IMR-90 (cell line): ENCODE measurements around the gene SLC37A1. TPM values are rescaled to one million over a fixed set of nuclear protein-coding genes. Genes with fewer than 3 reads are reported as not detected.

Experiments
- ATAC-seq: fragments of 200-7000 bp; cut with Tn5 transposase; 2 replicates; pipeline ENCODE4 v1.9.1; 2020; ENCODE audit warnings: low read depth, mild to moderate bottlenecking, moderate library complexity
- BruUV-seq: library from RNA; stranded (reverse); fragments of 400-500 nt; replicated peaks from 2 replicates; lab custom pipeline; 2021; lab: Mats Ljungman, UMichigan
- CTCF ChIA-PET: fragments of 300-600 bp; formaldehyde crosslinking; extraction: SDS; loops from one replicate; lab custom pipeline; 2021; ENCODE audit warnings: antibody characterized with exemption; lab: Yijun Ruan, JAX
- POLR2A ChIA-PET: fragments of 300-600 bp; sonication (Branson Sonifier 250); formaldehyde crosslinking; loops from one replicate; lab custom pipeline; 2022; ENCODE audit warnings: antibody characterized with exemption; ENCODE audit not compliant: unreplicated experiment; lab: Charles Lee
- DNase-seq: peaks from one replicate; pipeline ENCODE4 v3.0.0; 2013
- H2AFZ ChIP-seq: replicated peaks from 2 replicates; pipeline ENCODE3; 2013; ENCODE audit warnings: low read length, mild to moderate bottlenecking; ENCODE audit not compliant: poor library complexity
- H2AK5ac ChIP-seq: 2 replicates; pipeline ENCODE4 v1.6.1; 2013; ENCODE audit warnings: low read depth, low read length, inconsistent platforms
- H2AK9ac ChIP-seq: replicated peaks from 2 replicates; pipeline ENCODE3; 2013; ENCODE audit warnings: mild to moderate bottlenecking, low read depth, low read length, moderate library complexity; ENCODE audit not compliant: poor library complexity
- H2BK120ac ChIP-seq: 2 replicates; pipeline ENCODE4 v1.6.1; 2013; ENCODE audit warnings: low read depth, low read length, inconsistent platforms
- H2BK15ac ChIP-seq: 3 replicates; pipeline ENCODE4 v1.6.1; 2013; ENCODE audit warnings: low read depth, low read length, inconsistent platforms
- H2BK20ac ChIP-seq: 2 replicates; pipeline ENCODE4 v1.6.1; 2013; ENCODE audit warnings: low read depth, mild to moderate bottlenecking, inconsistent platforms, low read length, moderate library complexity
- H2BK5ac ChIP-seq: 2 replicates; pipeline ENCODE4 v1.6.1; 2013; ENCODE audit warnings: mild to moderate bottlenecking, low read depth, low read length, inconsistent platforms; ENCODE audit not compliant: poor library complexity, severe bottlenecking
- H3K14ac ChIP-seq: replicated peaks from 2 replicates; pipeline ENCODE4 v1.6.1; 2013; ENCODE audit warnings: low read depth, low read length, inconsistent platforms
- H3K18ac ChIP-seq: 2 replicates; pipeline ENCODE4 v1.6.1; 2013; ENCODE audit warnings: low read depth, low read length, control low read depth
- H3K23ac ChIP-seq: 2 replicates; pipeline ENCODE4 v1.6.1; 2013; ENCODE audit warnings: low read depth, low read length, inconsistent platforms
- H3K27ac ChIP-seq: 2 replicates; pipeline ENCODE4 v1.5.1; 2013; ENCODE audit warnings: mild to moderate bottlenecking, control low read depth, low read length; ENCODE audit not compliant: insufficient read depth
- H3K27me3 ChIP-seq: 2 replicates; pipeline ENCODE4 v1.6.1; 2013; ENCODE audit warnings: low read length; ENCODE audit not compliant: control insufficient read depth, insufficient read depth
- H3K36me3 ChIP-seq: 2 replicates; pipeline ENCODE4 v1.6.1; 2013; ENCODE audit warnings: low read length, mixed read lengths; ENCODE audit not compliant: control insufficient read depth, insufficient read depth
- H3K4ac ChIP-seq: 2 replicates; pipeline ENCODE4 v1.6.1; 2013; ENCODE audit warnings: low read depth, low read length, inconsistent platforms
- H3K4me1 ChIP-seq: 2 replicates; pipeline ENCODE4 v1.6.1; 2013; ENCODE audit warnings: low read length, mixed read lengths; ENCODE audit not compliant: control insufficient read depth, insufficient read depth
- H3K4me2 ChIP-seq: 2 replicates; pipeline ENCODE4 v1.6.1; 2013; ENCODE audit warnings: low read depth, mild to moderate bottlenecking, control low read depth, low read length, moderate library complexity
- H3K4me3 ChIP-seq: 2 replicates; pipeline ENCODE4 v1.5.1; 2013; ENCODE audit warnings: low read depth, mild to moderate bottlenecking, control low read depth, low read length, moderate library complexity; ENCODE audit not compliant: insufficient read depth
- H3K56ac ChIP-seq: 2 replicates; pipeline ENCODE4 v1.6.1; 2013; ENCODE audit warnings: low read length, inconsistent platforms; ENCODE audit not compliant: insufficient read depth; ENCODE audit errors: extremely low read depth
- H3K79me1 ChIP-seq, 2 experiments: 2 replicates each; pipeline ENCODE4 v1.6.1; 2013; ENCODE audit warnings: low read length in 2 of 2, inconsistent platforms in 1 of 2, low read depth in 1 of 2
- H3K9ac ChIP-seq: 2 replicates; pipeline ENCODE4 v1.6.1; 2013; ENCODE audit warnings: low read depth, low read length, control low read depth
- H3K9me1 ChIP-seq: 2 replicates; pipeline ENCODE4 v1.6.1; 2013; ENCODE audit warnings: low read length, inconsistent platforms; ENCODE audit not compliant: insufficient read depth
- H3K9me3 ChIP-seq: 2 replicates; pipeline ENCODE4 v1.6.1; 2013; ENCODE audit warnings: low read length; ENCODE audit not compliant: control insufficient read depth, insufficient read depth
- H4K20me1 ChIP-seq: 2 replicates; pipeline ENCODE4 v1.6.1; 2013; ENCODE audit warnings: low read length, inconsistent platforms; ENCODE audit not compliant: insufficient read depth
- H4K5ac ChIP-seq: 2 replicates; pipeline ENCODE4 v1.6.1; 2013; ENCODE audit warnings: mild to moderate bottlenecking, low read depth, low read length, control low read depth
- H4K8ac ChIP-seq, 2 experiments: 2 replicates each; pipeline ENCODE4 v1.6.1; 2013; ENCODE audit warnings: low read depth in 2 of 2, low read length in 2 of 2, control low read depth in 1 of 2, inconsistent platforms in 1 of 2
- H4K91ac ChIP-seq: 2 replicates; pipeline ENCODE4 v1.6.1; 2013; ENCODE audit warnings: low read depth, low read length, inconsistent platforms; ENCODE audit not compliant: insufficient read depth
- BHLHE40 ChIP-seq: fragments of 150-350 bp; IDR thresholded peaks from 2 replicates; pipeline ENCODE4 v1.6.1; 2016; ENCODE audit warnings: mild to moderate bottlenecking, low read depth, low read length
- CEBPB ChIP-seq: IDR thresholded peaks from 2 replicates; pipeline ENCODE4 v1.6.1; 2012; ENCODE audit warnings: low read depth, low read length, improper control_type of control experiment
- CHD1 ChIP-seq: IDR thresholded peaks from 2 replicates; pipeline ENCODE4 v1.6.1; 2012; ENCODE audit warnings: low read depth, low read length, improper control_type of control experiment
- FOS ChIP-seq: fragments of 150-350 bp; IDR thresholded peaks from 2 replicates; pipeline ENCODE4 v1.6.1; 2016; ENCODE audit warnings: low read depth, low read length
- MAFK ChIP-seq: IDR thresholded peaks from 2 replicates; pipeline ENCODE4 v1.6.1; 2012; ENCODE audit warnings: low read depth, low read length, improper control_type of control experiment
- MAZ ChIP-seq: IDR thresholded peaks from 2 replicates; pipeline ENCODE4 v1.6.1; 2012; ENCODE audit warnings: low read depth, mild to moderate bottlenecking, low read length, improper control_type of control experiment, moderate library complexity, borderline replicate concordance
- MXI1 ChIP-seq: IDR thresholded peaks from 2 replicates; pipeline ENCODE4 v1.6.1; 2012; ENCODE audit warnings: low read depth, mild to moderate bottlenecking, low read length, moderate library complexity, borderline replicate concordance
- NFE2L2 ChIP-seq: fragments of 150-350 bp; IDR thresholded peaks from 2 replicates; pipeline ENCODE4 v1.6.1; 2016; ENCODE audit warnings: low read depth, mild to moderate bottlenecking, low read length
- POLR2A ChIP-seq: IDR thresholded peaks from 2 replicates; pipeline ENCODE4 v1.6.1; 2012; ENCODE audit warnings: mild to moderate bottlenecking, low read depth, low read length
- RAD21 ChIP-seq: IDR thresholded peaks from 2 replicates; pipeline ENCODE4 v1.6.1; 2012; ENCODE audit warnings: low read length, improper control_type of control experiment
- RCOR1 ChIP-seq: IDR thresholded peaks from 2 replicates; pipeline ENCODE4 v1.6.1; 2012; ENCODE audit warnings: mild to moderate bottlenecking, low read length, improper control_type of control experiment; ENCODE audit not compliant: insufficient replicate concordance
- RFX5 ChIP-seq: IDR thresholded peaks from 2 replicates; pipeline ENCODE4 v1.8.0; 2012; ENCODE audit warnings: low read depth, mild to moderate bottlenecking, low read length, moderate library complexity
- SMC3 ChIP-seq: fragments of 150-350 bp; IDR thresholded peaks from 2 replicates; pipeline ENCODE4 v1.6.1; 2016; ENCODE audit warnings: low read depth, mild to moderate bottlenecking, antibody characterized with exemption, low read length, moderate library complexity
- WGBS, 2 experiments: methylation state at CpG; one replicate each; pipeline versions ENCODE4 v1.1.5 to v1.1.7; 2013; ENCODE audit warnings: missing lambda C conversion rate in 2 of 2; ENCODE audit not compliant: insufficient read length in 1 of 2; ENCODE audit errors: extremely low coverage in 2 of 2; 5-methylcytosine and 5-hydroxymethylcytosine counted together
- dilution Hi-C: fragments of 300-500 bp; cut with HindIII; formaldehyde crosslinking; loops from one replicate; pipeline ENCODE4 v1.14.3; 2018; ENCODE audit warnings: low sequenced_read_pairs; ENCODE audit not compliant: unreplicated experiment
- in situ Hi-C: fragments of 300-500 bp; cut with MboI; formaldehyde crosslinking; loops from 3 replicates; pipeline ENCODE4 v1.14.3; 2019; ENCODE audit warnings: low sequenced_read_pairs, inconsistent platforms, mixed read lengths
- intact Hi-C: fragments of 100-400 bp; cut with micrococcal nuclease; formaldehyde crosslinking; loops from 2 replicates; pipeline ENCODE4 v1.10.0; 2022
- polyA plus RNA-seq, 3 experiments: library from polyadenylated mRNA; depleted of rRNA; stranded (reverse); fragments of >200 nt; gene quantifications; 2 replicates each; pipeline ENCODE4 v1.2.3, GENCODE V29; 2012; ENCODE audit warnings: low replicate concordance in 1 of 3
- total RNA-seq: library from RNA; depleted of rRNA; stranded (reverse); fragments of >200 nt; gene quantifications from 2 replicates; pipeline ENCODE4 v1.2.3, GENCODE V29; 2012
- TF ChIP-seq, protein P1 (sequence below): conservative IDR thresholded peaks from 2 replicates; pipeline ENCODE4 v1.5.1; 2012; ENCODE audit warnings: mild to moderate bottlenecking, low read depth, low read length, improper control_type of control experiment
- TF ChIP-seq, protein P2 (sequence below): fragments of 150-350 bp; IDR thresholded peaks from 2 replicates; pipeline ENCODE4 v1.6.1; 2017; ENCODE audit warnings: mild to moderate bottlenecking, antibody characterized with exemption, low read length, low read depth
- TF ChIP-seq, protein P3 (sequence below): fragments of 150-350 bp; IDR thresholded peaks from 2 replicates; pipeline ENCODE4 v1.6.1; 2016; ENCODE audit warnings: low read depth, mild to moderate bottlenecking, low read length, moderate library complexity, borderline replicate concordance

SLC37A1 gene
- total and polyA plus RNA-seq, 2 of the 4 experiments (the other 2 are of a cell fraction), result 0.36 to 0.48 TPM

DNA sequence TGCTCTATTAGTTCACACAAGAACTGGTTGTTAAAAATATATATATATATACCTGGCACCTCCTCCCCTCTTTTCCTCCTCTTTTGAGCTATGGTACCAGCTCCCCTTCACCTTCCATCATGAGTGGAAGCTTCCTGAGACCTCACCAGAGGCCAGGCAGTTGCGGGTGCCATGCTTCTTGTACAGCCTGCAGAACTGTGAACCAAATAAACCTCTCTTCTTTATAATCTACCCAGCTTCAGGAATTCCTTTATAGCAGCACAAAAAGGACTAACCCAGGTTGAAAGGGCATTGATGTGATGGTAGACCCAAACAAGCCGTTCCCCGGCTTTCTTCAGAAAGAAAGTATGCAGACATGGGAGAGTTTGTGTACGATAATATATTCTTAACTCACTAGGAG is 32.5 kb upstream of the SLC37A1 start:
- in situ Hi-C loops, result no loop called here
- Histone ChIP-seq H3K9me3 (no peaks in the 10 kb centered on the region), H2BK120ac (no peak overlapping the region), H2BK20ac (no peak overlapping the region), H4K5ac (no peak overlapping the region), H3K79me1 (no peaks in the 10 kb centered on the region), H3K4me2 (no peak overlapping the region), H3K27ac (no peak overlapping the region), H4K20me1 (no peaks in the 10 kb centered on the region), H2AK5ac (no peak overlapping the region), H3K27me3 (peaks cover 17% of the 10 kb centered on the region; the same call in 1 of the 2 replicates), H3K4me1 (no peaks in the 10 kb centered on the region), H3K9me1 (no peaks in the 10 kb centered on the region), H3K56ac (no peak overlapping the region), H2AK9ac (no peak overlapping the region), H4K8ac (no peak overlapping the region), H3K4me3 (no peak overlapping the region), H3K14ac (no peak overlapping the region), H3K36me3 (no peaks in the 10 kb centered on the region), H2BK15ac (no peak overlapping the region), H2AFZ (no peak overlapping the region), H3K18ac (no peak overlapping the region), H3K23ac (no peak overlapping the region), H4K91ac (no peak overlapping the region), H2BK5ac (no peak overlapping the region), H3K9ac (no peak overlapping the region), H3K4ac (no peak overlapping the region)
- no peak for TF ChIP-seq FOS
- no peak for TF ChIP-seq SMC3
- TF ChIP-seq RCOR1, result no peak
- TF ChIP-seq RFX5, result no peak
- no peak for TF ChIP-seq NFE2L2
- TF ChIP-seq, protein P1, sequence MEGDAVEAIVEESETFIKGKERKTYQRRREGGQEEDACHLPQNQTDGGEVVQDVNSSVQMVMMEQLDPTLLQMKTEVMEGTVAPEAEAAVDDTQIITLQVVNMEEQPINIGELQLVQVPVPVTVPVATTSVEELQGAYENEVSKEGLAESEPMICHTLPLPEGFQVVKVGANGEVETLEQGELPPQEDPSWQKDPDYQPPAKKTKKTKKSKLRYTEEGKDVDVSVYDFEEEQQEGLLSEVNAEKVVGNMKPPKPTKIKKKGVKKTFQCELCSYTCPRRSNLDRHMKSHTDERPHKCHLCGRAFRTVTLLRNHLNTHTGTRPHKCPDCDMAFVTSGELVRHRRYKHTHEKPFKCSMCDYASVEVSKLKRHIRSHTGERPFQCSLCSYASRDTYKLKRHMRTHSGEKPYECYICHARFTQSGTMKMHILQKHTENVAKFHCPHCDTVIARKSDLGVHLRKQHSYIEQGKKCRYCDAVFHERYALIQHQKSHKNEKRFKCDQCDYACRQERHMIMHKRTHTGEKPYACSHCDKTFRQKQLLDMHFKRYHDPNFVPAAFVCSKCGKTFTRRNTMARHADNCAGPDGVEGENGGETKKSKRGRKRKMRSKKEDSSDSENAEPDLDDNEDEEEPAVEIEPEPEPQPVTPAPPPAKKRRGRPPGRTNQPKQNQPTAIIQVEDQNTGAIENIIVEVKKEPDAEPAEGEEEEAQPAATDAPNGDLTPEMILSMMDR, result no peak
- TF ChIP-seq, protein P2, sequence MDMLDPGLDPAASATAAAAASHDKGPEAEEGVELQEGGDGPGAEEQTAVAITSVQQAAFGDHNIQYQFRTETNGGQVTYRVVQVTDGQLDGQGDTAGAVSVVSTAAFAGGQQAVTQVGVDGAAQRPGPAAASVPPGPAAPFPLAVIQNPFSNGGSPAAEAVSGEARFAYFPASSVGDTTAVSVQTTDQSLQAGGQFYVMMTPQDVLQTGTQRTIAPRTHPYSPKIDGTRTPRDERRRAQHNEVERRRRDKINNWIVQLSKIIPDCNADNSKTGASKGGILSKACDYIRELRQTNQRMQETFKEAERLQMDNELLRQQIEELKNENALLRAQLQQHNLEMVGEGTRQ, result no peak
- TF ChIP-seq MAZ, result no peak
- TF ChIP-seq MXI1, result no peak
- no peak for TF ChIP-seq CEBPB
- TF ChIP-seq RAD21, result no peak
- no peak for TF ChIP-seq BHLHE40
- TF ChIP-seq MAFK, result no peak
- no peak for TF ChIP-seq CHD1
- TF ChIP-seq POLR2A, result no peak
- TF ChIP-seq, protein P3, sequence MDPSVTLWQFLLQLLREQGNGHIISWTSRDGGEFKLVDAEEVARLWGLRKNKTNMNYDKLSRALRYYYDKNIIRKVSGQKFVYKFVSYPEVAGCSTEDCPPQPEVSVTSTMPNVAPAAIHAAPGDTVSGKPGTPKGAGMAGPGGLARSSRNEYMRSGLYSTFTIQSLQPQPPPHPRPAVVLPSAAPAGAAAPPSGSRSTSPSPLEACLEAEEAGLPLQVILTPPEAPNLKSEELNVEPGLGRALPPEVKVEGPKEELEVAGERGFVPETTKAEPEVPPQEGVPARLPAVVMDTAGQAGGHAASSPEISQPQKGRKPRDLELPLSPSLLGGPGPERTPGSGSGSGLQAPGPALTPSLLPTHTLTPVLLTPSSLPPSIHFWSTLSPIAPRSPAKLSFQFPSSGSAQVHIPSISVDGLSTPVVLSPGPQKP, result no peak
- ATAC-seq (no peak), DNase-seq (no peak)
- no CpG with 5 or more reads among the region's 4 CpGs for WGBS, 2 experiments
- intact Hi-C loops, result no loop called here
- POLR2A ChIA-PET, result no interaction called here
- dilution Hi-C loops, result no loop called here
- BruUV-seq, result no TSS peak
- CTCF ChIA-PET, result no interaction called here
